ENCODE measurements around the gene RANBP1.

RANBP1 gene

GRCh38 chr22:20138868-20139267 lies 23.0 kb downstream of the RANBP1 start:
- DNase-seq, result no peak

DNA sequence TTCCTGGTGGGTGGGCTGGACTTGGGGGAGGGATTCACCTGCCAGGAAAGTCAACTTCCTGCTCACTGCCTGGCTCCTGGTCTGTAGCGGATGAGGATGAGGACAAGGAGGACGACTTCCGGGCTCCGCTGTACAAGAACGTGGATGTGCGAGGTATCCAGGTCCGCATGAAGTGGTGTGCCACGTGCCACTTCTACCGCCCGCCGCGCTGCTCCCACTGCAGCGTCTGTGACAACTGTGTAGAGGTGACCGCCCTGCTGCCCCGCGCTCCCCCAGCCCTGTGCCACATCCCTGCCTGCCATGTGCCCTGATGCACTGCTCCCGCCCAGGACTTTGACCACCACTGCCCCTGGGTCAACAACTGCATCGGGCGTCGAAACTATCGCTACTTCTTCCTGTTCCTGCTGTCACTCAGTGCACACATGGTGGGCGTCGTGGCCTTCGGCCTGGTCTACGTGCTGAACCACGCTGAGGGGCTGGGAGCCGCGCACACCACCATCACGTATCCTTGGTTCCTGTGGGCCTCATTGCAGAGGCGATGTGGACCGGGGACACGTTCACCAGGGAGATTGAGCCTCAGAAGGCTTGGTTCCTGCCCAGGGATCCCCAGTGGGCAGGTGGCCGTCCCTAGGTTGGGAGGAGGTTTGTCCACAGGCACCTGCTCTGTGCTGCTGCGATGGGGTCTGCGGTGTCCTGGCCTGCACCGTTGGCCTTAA lies 23.6 kb downstream of the RANBP1 start:
- DNase-seq, result no peak

GRCh38 chr22:20140107-20140445 lies 24.2 kb downstream of the RANBP1 start:
- no peak for DNase-seq

DNA sequence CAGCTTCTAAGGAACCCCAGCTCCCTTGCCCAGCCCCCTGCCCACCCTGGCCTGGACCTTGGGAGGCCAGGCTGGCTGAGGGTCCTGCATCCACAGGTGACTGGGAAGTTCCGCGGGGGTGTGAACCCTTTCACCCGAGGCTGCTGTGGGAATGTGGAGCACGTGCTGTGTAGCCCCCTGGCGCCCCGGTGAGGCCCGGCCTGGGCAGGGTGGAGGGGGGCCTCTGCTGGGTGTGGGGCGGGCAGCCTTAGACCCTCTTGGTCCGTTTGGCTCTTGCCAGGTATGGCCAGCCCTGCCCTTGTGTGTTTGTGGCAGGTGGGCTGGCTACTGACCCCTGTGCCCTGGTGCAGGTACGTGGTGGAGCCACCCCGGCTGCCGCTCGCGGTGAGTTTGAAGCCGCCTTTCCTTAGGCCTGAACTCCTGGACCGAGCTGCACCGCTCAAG lies 24.6 kb downstream of the RANBP1 start:
- no peak for DNase-seq

DNA sequence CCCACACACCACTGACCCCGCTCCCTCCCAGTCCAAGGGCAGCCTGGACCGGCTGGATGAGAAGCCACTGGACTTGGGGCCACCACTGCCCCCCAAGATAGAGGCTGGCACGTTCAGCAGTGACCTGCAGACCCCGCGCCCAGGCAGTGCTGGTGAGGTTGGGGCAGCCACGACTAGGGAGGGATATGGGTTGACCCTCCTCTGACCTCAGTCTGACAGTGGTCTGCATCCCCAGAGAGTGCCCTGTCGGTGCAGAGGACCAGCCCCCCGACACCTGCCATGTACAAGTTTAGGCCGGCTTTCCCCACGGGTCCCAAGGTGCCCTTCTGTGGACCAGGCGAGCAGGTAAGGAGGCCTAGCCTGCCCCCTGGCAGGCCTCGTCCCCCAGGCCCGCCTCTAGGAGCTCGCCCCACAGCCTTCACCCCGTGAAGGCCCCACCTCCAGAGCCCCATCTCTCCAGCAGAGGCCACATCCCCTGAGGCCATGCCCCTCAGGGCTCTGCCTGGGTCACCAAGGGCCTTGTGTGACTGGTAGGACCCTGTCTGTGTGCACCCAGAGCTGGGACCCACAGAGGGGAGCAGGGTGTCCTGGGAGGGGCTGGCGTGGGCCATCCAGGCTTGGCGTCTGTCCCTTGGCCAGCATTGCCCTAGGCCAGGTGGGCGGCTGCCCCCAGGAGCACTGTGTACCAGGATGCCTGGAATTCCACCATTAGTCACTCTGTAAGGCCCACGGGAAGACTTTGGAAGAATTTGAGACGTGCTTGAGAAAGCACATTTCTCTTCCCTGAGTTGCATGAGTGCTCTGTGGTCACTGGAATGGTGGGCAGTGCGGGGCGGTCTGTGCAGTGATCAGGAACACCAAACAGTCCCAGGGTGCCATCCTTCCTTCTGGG lies 25.5 kb downstream of the RANBP1 start:
- no peak for DNase-seq

DNA sequence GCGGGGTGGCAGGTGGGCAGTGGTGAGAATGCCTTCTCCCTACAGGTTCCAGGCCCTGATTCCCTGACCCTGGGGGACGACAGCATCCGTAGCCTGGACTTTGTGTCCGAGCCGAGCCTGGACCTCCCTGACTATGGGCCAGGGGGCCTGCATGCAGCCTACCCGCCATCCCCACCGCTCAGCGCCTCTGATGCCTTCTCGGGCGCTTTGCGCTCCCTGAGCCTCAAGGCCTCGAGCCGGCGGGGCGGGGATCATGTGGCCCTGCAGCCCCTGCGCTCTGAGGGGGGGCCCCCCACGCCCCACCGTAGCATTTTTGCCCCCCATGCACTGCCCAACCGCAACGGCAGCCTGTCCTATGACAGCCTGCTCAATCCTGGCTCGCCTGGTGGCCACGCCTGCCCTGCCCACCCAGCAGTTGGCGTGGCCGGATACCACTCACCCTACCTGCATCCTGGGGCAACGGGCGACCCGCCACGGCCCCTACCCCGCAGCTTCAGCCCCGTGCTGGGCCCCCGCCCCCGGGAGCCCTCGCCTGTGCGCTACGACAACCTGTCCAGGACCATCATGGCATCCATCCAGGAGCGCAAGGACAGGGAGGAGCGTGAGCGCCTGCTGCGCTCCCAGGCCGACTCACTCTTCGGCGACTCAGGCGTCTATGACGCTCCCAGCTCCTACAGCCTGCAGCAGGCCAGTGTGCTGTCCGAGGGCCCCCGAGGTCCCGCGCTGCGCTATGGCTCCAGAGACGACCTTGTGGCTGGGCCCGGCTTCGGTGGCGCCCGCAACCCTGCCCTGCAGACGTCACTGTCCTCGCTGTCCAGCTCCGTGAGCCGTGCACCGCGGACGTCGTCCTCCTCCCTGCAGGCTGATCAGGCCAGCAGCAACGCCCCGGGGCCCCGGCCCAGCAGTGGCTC lies 27.1 kb downstream of the RANBP1 start:
- no peak for DNase-seq

DNA sequence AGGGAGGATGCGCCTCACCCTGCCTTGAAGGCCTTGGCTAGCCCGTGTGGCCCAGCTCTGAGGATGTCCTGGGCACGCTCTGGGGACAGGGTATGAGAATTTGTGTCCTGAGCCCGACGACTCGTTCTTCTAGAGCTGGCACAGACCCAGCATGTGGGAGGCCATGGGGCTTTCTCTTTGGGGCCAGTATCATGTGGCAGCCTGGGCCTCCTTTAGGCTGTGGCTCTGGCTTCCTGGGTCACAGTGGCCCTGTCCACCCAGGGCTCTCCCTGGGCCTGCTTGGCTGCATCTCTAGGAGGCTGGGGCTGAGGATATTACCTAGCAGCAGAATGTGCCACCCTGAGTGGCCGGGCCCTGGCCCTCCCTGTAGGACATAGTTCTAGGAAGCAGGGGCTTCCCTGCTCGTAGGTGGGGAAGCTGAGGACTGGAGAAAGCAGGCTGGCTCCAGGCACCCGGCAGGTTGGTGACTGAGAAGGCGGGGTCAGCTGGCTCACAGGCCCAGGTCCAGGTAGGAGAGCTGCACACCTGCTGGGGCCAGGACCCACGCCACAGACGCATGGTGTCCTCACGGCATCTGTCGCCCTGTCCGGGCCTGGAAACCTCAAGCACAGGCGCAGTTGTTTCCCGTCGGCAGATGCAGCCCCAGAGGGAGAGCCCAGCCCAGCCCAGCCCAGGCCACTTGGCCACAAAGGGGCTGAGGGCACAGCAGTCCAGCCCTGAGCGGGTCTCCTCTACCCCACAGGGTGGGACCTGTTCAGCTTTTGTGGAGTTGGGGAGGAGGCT lies 28.2 kb downstream of the RANBP1 start:
- DNase-seq, result no peak

DNA sequence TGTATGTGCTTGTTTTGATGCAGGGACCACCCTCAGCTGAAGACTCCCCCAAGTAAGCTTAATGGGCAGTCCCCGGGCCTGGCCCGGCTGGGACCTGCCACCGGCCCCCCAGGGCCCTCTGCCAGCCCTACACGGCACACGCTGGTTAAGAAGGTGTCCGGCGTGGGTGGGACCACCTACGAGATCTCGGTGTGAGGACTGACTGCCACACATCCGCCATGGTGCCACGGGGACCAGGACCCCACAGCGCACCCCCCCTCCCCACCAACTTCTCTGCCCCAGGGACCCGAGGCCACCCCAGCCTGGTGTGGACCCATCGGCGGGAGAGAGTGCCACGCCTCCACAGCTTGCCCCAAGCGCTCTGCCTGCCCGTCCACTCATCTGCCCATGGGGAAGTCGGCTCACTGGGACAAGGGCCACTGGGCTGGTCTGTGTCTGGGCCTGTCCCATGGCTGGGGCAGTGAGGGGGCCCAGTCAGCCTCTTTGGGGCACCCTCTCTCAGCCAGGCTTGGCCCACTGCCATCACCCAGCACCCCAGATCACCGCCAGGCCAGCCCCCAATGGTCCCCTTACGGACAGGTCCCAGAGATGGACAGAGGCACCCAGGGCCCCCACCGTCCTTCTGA lies 29.4 kb downstream of the RANBP1 start:
- no peak for DNase-seq

DNA sequence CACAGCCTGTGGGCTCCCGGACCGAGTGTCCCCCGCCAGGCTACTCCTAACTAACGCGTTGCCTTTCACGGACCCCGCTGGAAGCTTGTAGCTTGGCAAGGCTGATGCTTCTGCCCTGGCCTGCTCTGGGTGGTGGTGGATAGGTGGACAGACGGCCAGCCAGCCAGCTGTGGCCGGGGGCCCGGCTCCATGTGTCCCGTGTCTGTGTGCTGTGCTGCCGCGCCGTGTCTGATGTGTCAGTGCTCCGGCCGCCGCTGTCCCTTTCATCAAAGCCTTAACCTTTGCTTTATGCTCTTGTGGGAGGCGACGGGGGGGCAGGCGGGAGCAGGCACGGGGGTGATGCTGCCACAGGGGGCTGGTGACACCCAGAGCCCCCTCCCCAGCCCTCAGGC lies 29.9 kb downstream of the RANBP1 start:
- DNase-seq, result no peak

DNA sequence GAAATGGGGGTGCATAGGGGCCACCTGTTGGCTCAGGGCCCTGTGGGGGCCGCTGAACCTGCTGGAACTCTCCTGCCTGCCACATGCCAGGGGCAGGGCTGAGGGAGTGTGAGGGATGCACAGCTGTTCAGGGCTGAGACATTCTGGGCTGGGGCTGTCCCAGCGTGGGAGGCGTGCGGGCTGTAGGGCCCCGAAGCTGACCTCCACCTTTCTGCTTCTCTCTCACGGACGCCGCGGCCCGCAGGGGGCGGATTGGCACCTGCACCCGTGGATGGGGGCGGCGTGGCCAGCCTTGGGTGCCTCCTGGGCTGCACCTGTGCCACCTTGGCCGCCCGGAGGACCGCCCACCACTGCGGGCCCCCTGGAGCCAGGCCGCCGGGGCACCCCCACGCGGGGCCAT lies 30.9 kb downstream of the RANBP1 start:
- no peak for DNase-seq

GRCh38 chr22:20147237-20147988 lies 31.5 kb downstream of the RANBP1 start:
- no peak for DNase-seq

DNA sequence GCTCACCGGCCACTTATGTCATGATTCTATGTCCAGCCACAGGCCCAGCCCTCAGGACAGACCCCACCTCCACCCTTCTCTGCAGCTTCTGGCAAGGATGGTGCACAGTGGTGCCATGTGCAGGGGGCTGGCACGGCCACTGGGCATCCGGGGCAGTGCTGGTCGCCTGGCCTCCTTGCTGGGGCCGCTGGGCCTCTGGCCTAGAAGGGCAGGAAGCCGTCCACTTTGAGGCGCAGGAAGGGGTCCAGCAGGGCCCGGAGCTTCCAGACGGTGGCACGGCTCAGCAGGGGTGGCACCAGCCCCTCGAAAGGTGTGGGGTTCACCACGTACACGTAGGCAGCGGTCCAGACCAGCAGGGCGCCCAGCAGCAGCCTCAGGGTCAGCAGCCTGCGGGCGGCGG lies 32.5 kb downstream of the RANBP1 start:
- DNase-seq, result no peak

DNA sequence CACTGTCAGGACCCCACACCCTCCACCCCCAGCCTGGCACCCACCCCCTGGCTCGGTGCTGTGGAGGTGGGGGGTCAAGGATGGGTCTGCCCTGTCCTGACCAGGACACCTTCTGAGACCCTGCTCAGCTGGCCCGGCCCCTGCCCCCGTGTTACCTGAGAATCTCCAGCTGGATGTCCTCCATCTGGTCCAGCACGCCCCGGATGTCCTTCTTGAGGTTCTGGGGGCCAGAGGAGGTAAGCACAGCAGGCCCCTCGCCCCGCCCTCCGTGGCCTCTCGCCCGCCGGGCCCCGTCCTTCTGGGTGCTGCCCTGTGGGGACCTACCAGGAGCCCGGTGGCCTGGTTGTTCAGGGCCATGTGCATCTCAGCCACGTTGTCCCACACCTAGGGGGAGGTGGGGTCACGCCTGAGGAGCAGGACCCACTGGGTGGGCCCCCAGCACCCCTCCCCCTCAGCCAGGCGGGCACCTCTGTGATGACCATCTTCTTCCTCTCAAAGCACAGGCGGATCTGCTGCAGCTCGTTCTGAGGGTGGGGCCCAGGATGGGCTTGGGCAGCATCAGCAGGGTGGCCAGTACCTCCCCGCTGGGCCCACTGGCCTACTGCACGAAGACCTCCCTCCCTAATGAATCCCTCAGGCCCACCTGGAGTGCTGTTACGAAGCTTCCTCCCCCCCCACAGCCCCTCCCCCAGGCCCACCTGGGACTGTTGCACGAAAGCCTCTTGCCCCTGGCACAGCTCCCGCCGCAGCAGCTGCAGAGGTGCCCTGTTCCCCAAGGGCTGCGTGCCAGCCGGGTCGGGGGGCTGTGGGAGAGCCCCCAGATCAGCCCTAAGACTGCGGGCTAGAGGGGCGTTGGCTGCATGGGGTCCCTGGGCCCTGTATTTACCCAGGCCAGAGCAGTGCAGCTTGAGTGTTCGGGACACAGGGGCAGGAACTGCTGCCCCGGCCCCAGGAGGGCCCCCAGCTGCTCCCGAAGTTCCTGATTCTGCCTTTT lies 33.6 kb downstream of the RANBP1 start:
- DNase-seq, result no peak

GRCh38 chr22:20150381-20151275 lies 34.7 kb downstream of the RANBP1 start, which contains the start of gene CCDC188:
TSS of gene CCDC188 (minus strand) at chr22:20151055. CDS start at chr22:20150986, 69 bp downstream.
- DNase-seq, result no peak

GRCh38 chr22:20151276-20151588 lies 35.3 kb downstream of the RANBP1 start:
- no peak for DNase-seq

- DNase-seq, result no peak
Measured at GRCh38 chr22:20152464-20152890, 36.6 kb downstream of the RANBP1 start.

DNA sequence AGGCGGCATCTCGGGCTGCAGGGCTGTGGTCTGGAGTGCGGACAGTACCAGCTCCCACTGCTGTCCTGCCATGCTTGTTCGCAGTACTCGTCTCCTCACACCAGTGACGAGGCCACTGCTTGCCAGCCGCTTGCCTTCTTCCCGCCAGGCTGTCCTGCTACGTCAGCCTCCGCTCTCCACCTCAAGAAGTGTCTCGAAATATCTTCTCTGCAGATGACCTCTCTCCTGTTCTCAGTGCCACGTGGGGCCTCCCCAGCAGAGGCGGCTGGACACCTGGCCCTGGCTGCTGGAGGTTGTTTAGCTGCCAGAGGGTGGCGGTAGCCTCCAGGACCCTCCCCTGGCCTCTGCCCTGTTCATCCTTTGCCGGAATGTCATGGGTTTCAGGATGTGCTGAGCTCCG lies 38.0 kb downstream of the RANBP1 start:
- no peak for DNase-seq

GRCh38 chr22:20154602-20155187 lies 38.8 kb downstream of the RANBP1 start:
- no peak for DNase-seq

Data from activated T-cell treated with anti-CD3 and anti-CD28 coated beads, Interleukin-2, amount 50 U/mL, for 48 hours (primary cell).